Activated CD4-positive, CD25-positive, alpha-beta regulatory T cell (primary cell): ENCODE data around the gene NARF.
"Not testable (repeated sequence)": the region's sequence is repeated elsewhere in the genome, so short reads cannot be mapped to it uniquely, and the experiment has no call there.

Source experiments
- DNase-seq, 4 experiments: peaks; one replicate each; lab custom pipeline; 2025; lab: John Stamatoyannopoulos, UW

The NARF gene

DNA sequence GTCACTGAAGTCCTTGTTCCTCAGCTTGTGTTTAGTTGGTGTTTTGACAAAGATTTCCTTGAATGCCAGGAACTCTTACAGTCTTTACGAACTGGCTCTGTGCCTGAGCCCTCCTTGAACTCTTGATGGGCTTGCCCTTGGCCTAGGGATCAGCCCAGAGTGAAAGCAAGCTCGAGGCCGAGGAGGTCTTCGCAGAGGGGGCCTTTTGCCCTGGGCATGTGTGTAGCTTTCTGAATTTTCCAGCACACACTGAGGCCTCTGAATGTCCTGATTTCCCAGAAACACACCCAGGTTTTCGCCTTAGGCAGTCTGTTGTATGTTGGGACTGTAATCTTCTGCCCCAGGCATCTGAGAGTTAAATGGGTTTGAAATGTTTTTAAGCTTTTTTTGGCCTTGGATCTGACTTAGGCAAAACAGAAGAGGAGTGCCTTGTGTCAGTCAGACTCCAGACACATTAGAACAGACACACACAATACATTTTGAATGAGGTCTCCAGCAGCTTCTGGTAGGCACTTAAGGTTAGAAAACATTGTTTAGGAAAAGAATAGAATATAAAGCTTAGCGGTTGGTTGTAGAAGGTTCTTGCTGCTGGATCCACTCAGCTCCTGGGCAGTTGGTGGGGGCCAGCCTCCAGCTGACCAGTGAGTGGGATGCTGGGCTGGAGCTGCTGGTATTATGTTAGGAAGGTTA lies 78.1 kb downstream of the NARF start:
- no peak for DNase-seq

DNA sequence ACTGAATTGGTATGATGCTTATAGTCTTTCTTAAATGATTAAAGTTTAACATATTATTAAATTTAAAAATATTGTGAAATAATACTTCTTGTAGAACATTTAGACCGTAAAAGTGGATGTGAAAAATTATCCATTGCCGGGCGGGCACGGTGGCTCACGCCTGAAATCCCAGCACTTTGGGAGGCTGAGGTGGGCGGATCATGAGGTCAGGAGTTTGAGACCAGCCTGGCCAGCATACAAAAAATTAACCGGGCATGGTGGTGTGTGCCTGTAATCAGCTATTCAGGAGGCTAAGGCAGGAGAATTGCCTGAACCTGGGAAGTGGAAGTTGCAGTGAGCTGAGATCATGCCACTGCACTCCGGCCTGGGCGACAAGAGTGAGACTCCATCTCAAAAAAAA lies 78.7 kb downstream of the NARF start:
- not testable (repeated sequence) for DNase-seq

DNA sequence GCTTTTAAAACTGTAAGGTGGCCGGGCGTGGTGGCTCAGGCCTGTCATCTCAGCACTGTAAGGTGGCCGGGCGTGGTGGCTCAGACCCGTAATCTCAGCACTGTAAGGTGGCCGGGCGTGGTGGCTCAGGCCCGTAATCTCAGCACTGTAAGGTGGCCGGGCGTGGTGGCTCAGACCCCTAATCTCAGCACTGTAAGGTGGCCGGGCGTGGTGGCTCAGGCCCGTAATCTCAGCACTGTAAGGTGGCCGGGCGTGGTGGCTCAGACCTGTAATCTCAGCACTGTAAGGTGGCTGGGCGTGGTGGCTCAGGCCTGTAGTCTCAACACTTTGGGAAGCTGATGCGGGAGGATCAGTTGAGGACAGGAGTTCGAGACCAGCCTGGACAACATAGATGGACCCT lies 80.5 kb downstream of the NARF start:
- not testable (repeated sequence) for DNase-seq
